Gastrocnemius medialis (tissue), 4 donors: ENCODE results near the gene INPP4A. TPM values are rescaled to one million over a fixed set of nuclear protein-coding genes. Genes with fewer than 3 reads are reported as not detected.
A peak's percentile ranks its signal among the peaks of the same experiment; 100 is the strongest.

Experiments used
- ATAC-seq, 2 donors: fragments of 150-250 bp; one replicate each; pipeline ENCODE4 v1.9.1; 2016
- DNase-seq, 2 donors: peaks; one replicate each; pipeline ENCODE4 v3.0.0-alpha.2; 2019
- H3K27ac ChIP-seq, 4 donors: fragments of 200-600 bp; sonication (generic); 1 replicate in 1 of 4; 2 replicates in 3 of 4; pipeline ENCODE4 v1.5.1; 2016 to 2018; ENCODE audit warnings: mild to moderate bottlenecking in 2 of 4, moderate library complexity in 1 of 4
- H3K27me3 ChIP-seq, 3 donors: fragments of 200-600 bp; sonication (generic) in 2 of 3; 1 replicate in 1 of 3; 2 replicates in 2 of 3; pipeline versions ENCODE4 v1.5.1 to v1.6.0; 2016 to 2019; ENCODE audit warnings: mild to moderate bottlenecking in 1 of 3, moderate library complexity in 1 of 3
- H3K36me3 ChIP-seq, 2 donors: fragments of 200-600 bp; sonication (generic) in 1 of 2; one replicate each; pipeline ENCODE4 v1.5.1; 2017 to 2018
- H3K4me1 ChIP-seq, 2 donors: fragments of 200-600 bp; sonication (generic) in 1 of 2; one replicate each; pipeline ENCODE4 v1.5.1; 2016 to 2017; ENCODE audit warnings: mild to moderate bottlenecking in 2 of 2
- H3K4me3 ChIP-seq, 4 donors: fragments of 200-600 bp; sonication (generic) in 3 of 4; 1 replicate in 1 of 4; 2 replicates in 3 of 4; pipeline ENCODE4 v1.5.1; 2016 to 2019; ENCODE audit warnings: mild to moderate bottlenecking in 2 of 4
- H3K9me3 ChIP-seq, 3 donors: fragments of 200-600 bp; sonication (generic) in 2 of 3; 1 replicate in 1 of 3; 2 replicates in 2 of 3; pipeline ENCODE4 v1.5.1; 2016 to 2019
- CTCF ChIP-seq, 5 experiments: fragments of 450-650 bp in 3 of 5; fragments of 200-600 bp in 2 of 5; sonication (generic) in 2 of 5; IDR thresholded peaks in 4 of 5; conservative IDR thresholded peaks in 1 of 5; 1 replicate in 4 of 5; 2 replicates in 1 of 5; pipeline ENCODE4 v1.5.1; 2016 to 2019; ENCODE audit warnings: antibody characterized with exemption in 5 of 5, mild to moderate bottlenecking in 3 of 5, moderate library complexity in 3 of 5
- POLR2A ChIP-seq, 2 donors: fragments of 450-650 bp; IDR thresholded peaks; one replicate each; pipeline ENCODE4 v1.6.1; 2017; ENCODE audit warnings: antibody characterized with exemption in 2 of 2, mild to moderate bottlenecking in 2 of 2, moderate library complexity in 2 of 2
- in situ Hi-C, 4 donors: fragments of 200-750 bp; cut with MboI; loops; one replicate each; pipeline versions ENCODE4 v1.15.0 to v1.8.0; 2017; ENCODE audit warnings: low sequenced_read_pairs in 4 of 4
- intact Hi-C: fragments of 100-400 bp; cut with DNase I; formaldehyde crosslinking; loops from one replicate; pipeline ENCODE4 v1.15.1; 2023; ENCODE audit warnings: low total_unique reads
- total RNA-seq, 4 donors: library from RNA; depleted of rRNA; stranded (reverse); fragments of >200 nt; gene quantifications; one replicate each; pipeline versions ENCODE4 v1.1.0 to v1.2.3, GENCODE V29; 2016

The INPP4A gene
- total RNA-seq, 4 donors from 2014 or later, result 9.8 to 19.6 (median 16.0) TPM

- ATAC-seq, result no peak
- Histone ChIP-seq H3K4me1 (peaks cover 7 to 20% of the 10 kb centered on the region in 2 donors), H3K4me3 (no peak overlapping the region), H3K9me3 (no peaks in the 10 kb centered on the region), H3K27ac (no peak overlapping the region), H3K27me3 (no peaks in the 10 kb centered on the region), H3K36me3 (peaks cover 0 to 57% of the 10 kb centered on the region in 2 donors)
- intact Hi-C loops, result loop anchor here (10.0 kb wide), 1 partner anchor 151 kb away; no protein-coding TSS in a partner anchor
- in situ Hi-C loops, result loop anchor here in 1 of 4 donors (25.0 kb wide), 1 partner anchor 154 kb away; no protein-coding TSS in a partner anchor
- DNase-seq, result no peak
- no peak for TF ChIP-seq CTCF (IDR thresholded peaks at IDR 0.05 in 4 of 5, conservative IDR thresholded peaks at IDR 0.05 in 1 of 5)
- TF ChIP-seq POLR2A (IDR thresholded peaks at IDR 0.05), result no peak
Measured at GRCh38 chr2:98565941-98566340, 121.3 kb downstream of the INPP4A start.

GRCh38 chr2:98568161-98568956 is 123.7 kb downstream of the INPP4A start:
- peaks cover 0 to 62% of the 10 kb centered on the region in 2 donors for H3K36me3 ChIP-seq
- in situ Hi-C loops, result loop anchor here in 1 of 4 donors (25.0 kb wide), 1 partner anchor 156 kb away; no protein-coding TSS in a partner anchor
- TF ChIP-seq POLR2A (IDR thresholded peaks at IDR 0.05), result no peak
- no peak for TF ChIP-seq CTCF (IDR thresholded peaks at IDR 0.05 in 4 of 5, conservative IDR thresholded peaks at IDR 0.05 in 1 of 5)
- DNase-seq (no peak), ATAC-seq (no peak)
- H3K9me3 ChIP-seq, result no peaks in the 10 kb centered on the region
- no peak overlapping the region for H3K4me3 ChIP-seq
- H3K4me1 ChIP-seq, result peaks cover 0 to 5% of the 10 kb centered on the region in 2 donors
- H3K27ac ChIP-seq, result no peak overlapping the region
- intact Hi-C loops, result loop anchor here (10.0 kb wide), 1 partner anchor 154 kb away; no protein-coding TSS in a partner anchor
- H3K27me3 ChIP-seq, result no peaks in the 10 kb centered on the region

GRCh38 chr2:98569197-98569793 is 124.6 kb downstream of the INPP4A start:
- TF ChIP-seq CTCF (IDR thresholded peaks at IDR 0.05 in 4 of 5, conservative IDR thresholded peaks at IDR 0.05 in 1 of 5) (peak; percentile 44 to 80 (median 67)), POLR2A (IDR thresholded peaks at IDR 0.05) (no peak)
- ATAC-seq (peak in 1 of 2 donors; percentile 39), DNase-seq (no peak)
- Histone ChIP-seq H3K27ac (no peak overlapping the region), H3K9me3 (no peaks in the 10 kb centered on the region), H3K4me3 (no peak overlapping the region), H3K36me3 (peaks cover 0 to 53% of the 10 kb centered on the region in 2 donors), H3K4me1 (no peaks in the 10 kb centered on the region), H3K27me3 (no peaks in the 10 kb centered on the region)
- intact Hi-C loops, result loop anchor here (10.0 kb wide), 1 partner anchor 154 kb away; no protein-coding TSS in a partner anchor
- in situ Hi-C loops, result loop anchor here in 1 of 4 donors (25.0 kb wide), 1 partner anchor 157 kb away; no protein-coding TSS in a partner anchor

GRCh38 chr2:98569915-98570314 is 125.3 kb downstream of the INPP4A start:
- intact Hi-C loops, result loop anchor here (10.0 kb wide), 2 partner anchors 155 to 1885 kb away; no protein-coding TSS in a partner anchor
- DNase-seq (no peak), ATAC-seq (no peak)
- Histone ChIP-seq H3K4me1 (no peaks in the 10 kb centered on the region), H3K4me3 (no peak overlapping the region), H3K9me3 (no peaks in the 10 kb centered on the region), H3K27me3 (no peaks in the 10 kb centered on the region), H3K27ac (no peak overlapping the region), H3K36me3 (peaks cover 0 to 47% of the 10 kb centered on the region in 2 donors)
- in situ Hi-C loops, result loop anchor here in 1 of 4 donors (25.0 kb wide), 1 partner anchor 158 kb away; no protein-coding TSS in a partner anchor
- TF ChIP-seq POLR2A (IDR thresholded peaks at IDR 0.05) (no peak), CTCF (IDR thresholded peaks at IDR 0.05 in 4 of 5, conservative IDR thresholded peaks at IDR 0.05 in 1 of 5) (no peak)
